ENCODE data around the gene NRL. TPM values are rescaled to one million over a fixed set of nuclear protein-coding genes. Genes with fewer than 3 reads are reported as not detected.
A peak's percentile ranks its signal among the peaks of the same experiment; 100 is the strongest.
"Not testable (repeated sequence)": the region's sequence is repeated elsewhere in the genome, so short reads cannot be mapped to it uniquely, and the experiment has no call there.

The NRL gene
- total and polyA plus RNA-seq, 4 experiments from 2014 or later, result 1.4 to 4.5 (median 2.2) TPM

GRCh38 chr14:24031331-24031730 is 83.4 kb downstream of the NRL start:
- H3K4me3 ChIP-seq (ENCODE audit: low read length in 2 of 2); H3K4me3 Mint-ChIP-seq; H3K4me1 ChIP-seq (ENCODE audit: insufficient read depth, low read length); H3K27ac ChIP-seq (ENCODE audit: low read depth, low read length); DNase-seq; CTCF ChIA-PET (ENCODE audit: partially characterized antibody); H3K9me3 ChIP-seq (ENCODE audit: control insufficient read depth in 1 of 2, low read length in 2 of 2); intact Hi-C loops (cut with micrococcal nuclease); H3K27me3 ChIP-seq (ENCODE audit: insufficient read depth, low read length); H3K4me1 Mint-ChIP-seq; H3K36me3 ChIP-seq (ENCODE audit: insufficient read depth, low read length); H3K36me3 Mint-ChIP-seq; POLR2A ChIA-PET (ENCODE audit: partially characterized antibody); H3K27me3 Mint-ChIP-seq: not testable (repeated sequence)
- Mint-ChIP-seq H3K9me3 (peaks cover 0 to 31% (median 19%) of the 10 kb centered on the region in 8 donors), H3K27ac (peak overlapping the region in 1 of 7 donors; percentile 25)

DNA sequence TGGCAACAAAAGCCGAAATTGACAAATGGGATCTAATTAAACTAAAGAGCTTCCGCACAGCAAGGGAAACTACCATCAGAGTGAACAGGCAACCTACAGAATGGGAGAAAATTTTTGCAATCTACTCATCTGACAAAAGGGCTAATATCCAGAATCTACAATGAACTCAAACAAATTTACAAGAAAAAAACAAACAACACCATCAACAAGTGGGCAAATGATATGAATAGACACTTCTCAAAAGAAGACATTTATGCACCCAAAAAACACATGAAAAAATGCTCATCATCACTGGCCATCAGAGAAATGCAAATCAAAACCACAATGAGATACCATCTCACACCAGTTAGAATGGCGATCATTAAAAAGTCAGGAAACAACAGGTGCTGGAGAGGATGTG is 85.1 kb downstream of the NRL start:
- intact Hi-C loops (cut with micrococcal nuclease); H3K27ac Mint-ChIP-seq; H3K27ac ChIP-seq (ENCODE audit: low read depth, low read length); CTCF ChIA-PET (ENCODE audit: partially characterized antibody); DNase-seq; H3K36me3 ChIP-seq (ENCODE audit: insufficient read depth, low read length); H3K27me3 ChIP-seq (ENCODE audit: insufficient read depth, low read length); H3K27me3 Mint-ChIP-seq; H3K9me3 ChIP-seq (ENCODE audit: control insufficient read depth in 1 of 2, low read length in 2 of 2); POLR2A ChIA-PET (ENCODE audit: partially characterized antibody); H3K4me3 Mint-ChIP-seq; H3K36me3 Mint-ChIP-seq; H3K4me1 ChIP-seq (ENCODE audit: insufficient read depth, low read length); H3K4me3 ChIP-seq (ENCODE audit: low read length in 2 of 2): not testable (repeated sequence)
- Mint-ChIP-seq H3K9me3 (peaks cover 0 to 31% (median 19%) of the 10 kb centered on the region in 8 donors), H3K4me1 (peaks cover 4 to 10% (median 8%) of the 10 kb centered on the region in 4 donors)

Small RNA genes lying within 50 kb of the gene (microRNA-seq; reads per million reads assigned to microRNA genes)
- gene MIR7703 (ENCODE audit: borderline microRNAs expressed, borderline number of aligned reads, borderline replicate concordance), result not detected

Other genes with a start within 250 kb of the NRL start
- 10 to 100 TPM; 14.7 to 15.5 TPM for gene DHRS4, start 161.2 kb downstream of the NRL start, total RNA-seq
- gene DHRS4, start 161.2 kb downstream of the NRL start, polyA plus RNA-seq, result 10 to 100 TPM; 32.5 to 36.2 TPM
- gene DHRS4L2, start 126.0 kb downstream of the NRL start, total RNA-seq, result 10 to 100 TPM; 13.3 to 16.8 TPM
- gene DHRS4L2, start 126.0 kb downstream of the NRL start, polyA plus RNA-seq, result 10 to 100 TPM; 18.6 to 19.6 TPM
- gene CARMIL3, start 62.9 kb downstream of the NRL start, total RNA-seq, result under 1 TPM; 0.15 to 0.22 TPM
- gene CARMIL3, start 62.9 kb downstream of the NRL start, polyA plus RNA-seq, result not detected
- gene CPNE6, start 43.4 kb downstream of the NRL start, total RNA-seq, result not detected
- under 1 TPM in 1 of 2 donors, not detected in 1; 0.04 TPM for gene CPNE6, start 43.4 kb downstream of the NRL start, polyA plus RNA-seq
- 10 to 100 TPM; 18.3 to 21.4 TPM for gene PCK2, start 20.6 kb downstream of the NRL start, total RNA-seq
- gene PCK2, start 20.6 kb downstream of the NRL start, polyA plus RNA-seq, result 10 to 100 TPM; 11.0 to 15.5 TPM
- gene DCAF11, start 172 bp downstream of the NRL start, total RNA-seq, result 10 to 100 TPM; 71.5 to 75.8 TPM
- 10 to 100 TPM; 75.1 to 93.4 TPM for gene DCAF11, start 172 bp downstream of the NRL start, polyA plus RNA-seq
- 1 to 10 TPM; 3.2 to 4.2 TPM for gene FITM1, start 15.7 kb upstream of the NRL start, total RNA-seq
- gene FITM1, start 15.7 kb upstream of the NRL start, polyA plus RNA-seq, result under 1 TPM; 0.69 to 0.81 TPM
- gene PSME1, start 21.2 kb upstream of the NRL start, total RNA-seq, result 100 to 1,000 TPM; 257 to 273 TPM
- gene PSME1, start 21.2 kb upstream of the NRL start, polyA plus RNA-seq, result 1,000 to 10,000 TPM in 1 of 2 donors, 100 to 1,000 TPM in 1; 976 to 1,008 TPM
- 10 to 100 TPM; 33.0 to 33.9 TPM for gene EMC9, start 26.6 kb upstream of the NRL start, total RNA-seq
- gene EMC9, start 26.6 kb upstream of the NRL start, polyA plus RNA-seq, result 10 to 100 TPM; 11.4 to 13.6 TPM
- 100 to 1,000 TPM; 143 to 150 TPM for gene PSME2, start 31.7 kb upstream of the NRL start, total RNA-seq
- gene PSME2, start 31.7 kb upstream of the NRL start, polyA plus RNA-seq, result 100 to 1,000 TPM; 511 to 815 TPM
- gene RNF31, start 32.5 kb upstream of the NRL start, total RNA-seq, result 100 to 1,000 TPM; 108 to 113 TPM
- gene RNF31, start 32.5 kb upstream of the NRL start, polyA plus RNA-seq, result 10 to 100 TPM; 44.3 to 75.7 TPM
- gene IRF9, start 46.3 kb upstream of the NRL start, total RNA-seq, result 100 to 1,000 TPM; 154 to 157 TPM
- gene IRF9, start 46.3 kb upstream of the NRL start, polyA plus RNA-seq, result 100 to 1,000 TPM in 1 of 2 donors, 10 to 100 TPM in 1; 59.3 to 121 TPM
- gene REC8, start 57.1 kb upstream of the NRL start, total RNA-seq, result 10 to 100 TPM; 27.7 to 30.5 TPM
- 1 to 10 TPM; 2.8 to 9.8 TPM for gene REC8, start 57.1 kb upstream of the NRL start, polyA plus RNA-seq
- gene IPO4, start 73.9 kb upstream of the NRL start, total RNA-seq, result 10 to 100 TPM; 22.4 to 30.2 TPM
- 10 to 100 TPM; 19.8 to 20.2 TPM for gene IPO4, start 73.9 kb upstream of the NRL start, polyA plus RNA-seq
- 10 to 100 TPM; 24.1 to 26.3 TPM for gene TM9SF1, start 80.5 kb upstream of the NRL start, total RNA-seq
- 10 to 100 TPM; 38.4 to 40.6 TPM for gene TM9SF1, start 80.5 kb upstream of the NRL start, polyA plus RNA-seq
- 1 to 10 TPM; 1.2 to 1.9 TPM for gene TSSK4, start 90.7 kb upstream of the NRL start, total RNA-seq
- gene TSSK4, start 90.7 kb upstream of the NRL start, polyA plus RNA-seq, result 1 to 10 TPM in 1 of 2 donors, under 1 TPM in 1; 0.47 to 1.3 TPM
- 100 to 1,000 TPM in 1 of 2 experiments, 10 to 100 TPM in 1; 99.3 to 101 TPM for gene CHMP4A, start 98.5 kb upstream of the NRL start, total RNA-seq
- gene CHMP4A, start 98.5 kb upstream of the NRL start, polyA plus RNA-seq, result 100 to 1,000 TPM; 164 to 194 TPM
- gene MDP1, start 101.1 kb upstream of the NRL start, total RNA-seq, result 10 to 100 TPM; 12.5 to 15.3 TPM
- gene MDP1, start 101.1 kb upstream of the NRL start, polyA plus RNA-seq, result 10 to 100 TPM; 27.3 to 28.1 TPM
- 100 to 1,000 TPM; 116 to 127 TPM for gene NEDD8, start 117.4 kb upstream of the NRL start, total RNA-seq
- gene NEDD8, start 117.4 kb upstream of the NRL start, polyA plus RNA-seq, result 100 to 1,000 TPM; 351 to 425 TPM
- 10 to 100 TPM; 91.0 to 95.8 TPM for gene GMPR2, start 118.0 kb upstream of the NRL start, total RNA-seq
- gene GMPR2, start 118.0 kb upstream of the NRL start, polyA plus RNA-seq, result 100 to 1,000 TPM; 103 to 116 TPM
- gene TINF2, start 127.7 kb upstream of the NRL start, total RNA-seq, result 100 to 1,000 TPM; 131 to 132 TPM
- 100 to 1,000 TPM; 151 to 169 TPM for gene TINF2, start 127.7 kb upstream of the NRL start, polyA plus RNA-seq
- 10 to 100 TPM; 11.0 to 16.1 TPM for gene TGM1, start 148.2 kb upstream of the NRL start, total RNA-seq
- under 1 TPM; 0.11 to 0.12 TPM for gene TGM1, start 148.2 kb upstream of the NRL start, polyA plus RNA-seq
- 10 to 100 TPM; 55.6 to 62.5 TPM for gene RABGGTA, start 156.6 kb upstream of the NRL start, total RNA-seq
- 10 to 100 TPM; 22.9 to 32.5 TPM for gene RABGGTA, start 156.6 kb upstream of the NRL start, polyA plus RNA-seq
- gene DHRS1, start 184.8 kb upstream of the NRL start, total RNA-seq, result 10 to 100 TPM; 37.6 to 38.6 TPM
- gene DHRS1, start 184.8 kb upstream of the NRL start, polyA plus RNA-seq, result 10 to 100 TPM; 31.4 to 32.9 TPM
- 10 to 100 TPM; 23.1 to 28.1 TPM for gene NOP9, start 184.9 kb upstream of the NRL start, total RNA-seq
- 1 to 10 TPM in 1 of 2 donors, under 1 TPM in 1; 0.83 to 1.6 TPM for gene NOP9, start 184.9 kb upstream of the NRL start, polyA plus RNA-seq
- gene CIDEB, start 193.0 kb upstream of the NRL start, total RNA-seq, result 10 to 100 TPM; 22.3 to 26.0 TPM
- gene CIDEB, start 193.0 kb upstream of the NRL start, polyA plus RNA-seq, result 10 to 100 TPM; 17.2 to 24.3 TPM
- 10 to 100 TPM; 18.0 to 18.8 TPM for gene LTB4R2, start 195.2 kb upstream of the NRL start, total RNA-seq
- gene LTB4R2, start 195.2 kb upstream of the NRL start, polyA plus RNA-seq, result 1 to 10 TPM; 2.3 to 3.2 TPM
- 10 to 100 TPM; 19.5 to 20.0 TPM for gene LTB4R, start 196.6 kb upstream of the NRL start, total RNA-seq
- gene LTB4R, start 196.6 kb upstream of the NRL start, polyA plus RNA-seq, result 10 to 100 TPM in 1 of 2 donors, 1 to 10 TPM in 1; 9.6 to 10.6 TPM
- gene ADCY4, start 220.1 kb upstream of the NRL start, total RNA-seq, result 1 to 10 TPM; 7.1 to 8.1 TPM
- gene ADCY4, start 220.1 kb upstream of the NRL start, polyA plus RNA-seq, result under 1 TPM; 0.48 to 0.62 TPM
- 10 to 100 TPM; 63.0 to 63.5 TPM for gene RIPK3, start 225.0 kb upstream of the NRL start, total RNA-seq
- gene RIPK3, start 225.0 kb upstream of the NRL start, polyA plus RNA-seq, result 10 to 100 TPM in 1 of 2 donors, 1 to 10 TPM in 1; 6.2 to 16.7 TPM

All from CD4-positive, alpha-beta memory T cell (primary cell).